OCI-LY7 (cell line): ENCODE results near the gene SREBF1. TPM values are rescaled to one million over a fixed set of nuclear protein-coding genes. Genes with fewer than 3 reads are reported as not detected.

Experiments used
- BruUV-seq: library from RNA; stranded (reverse); fragments of 400-500 nt; replicated peaks from 2 replicates; lab custom pipeline; 2021; lab: Mats Ljungman, UMichigan
- CTCF ChIA-PET: fragments of 300-600 bp; sonication (Branson Sonifier 250); formaldehyde crosslinking; loops from one replicate; lab custom pipeline; 2022; ENCODE audit warnings: antibody characterized with exemption; ENCODE audit not compliant: unreplicated experiment; lab: Charles Lee
- POLR2A ChIA-PET: fragments of 300-600 bp; sonication (Branson Sonifier 250); formaldehyde crosslinking; loops from one replicate; lab custom pipeline; 2022; ENCODE audit warnings: antibody characterized with exemption; lab: Charles Lee
- DNase-seq: peaks from one replicate; pipeline ENCODE4 v3.0.0-alpha.2; 2015; ENCODE audit warnings: low spot score
- H2AFZ ChIP-seq: fragments of 200-600 bp; sonication (generic), shearing (Covaris generic); 2 replicates; pipeline ENCODE4 v1.6.1; 2014; ENCODE audit warnings: mild to moderate bottlenecking, antibody characterized with exemption, low read length, moderate library complexity
- H3K27ac ChIP-seq: fragments of 200-600 bp; sonication (generic); 2 replicates; pipeline ENCODE4 v1.5.1; 2014; ENCODE audit warnings: mixed run types, low read depth, mild to moderate bottlenecking, moderate library complexity, low read length, inconsistent platforms; ENCODE audit not compliant: poor library complexity, severe bottlenecking
- H3K36me3 ChIP-seq: fragments of 200-600 bp; sonication (generic); 2 replicates; pipeline ENCODE4 v1.6.1; 2014; ENCODE audit warnings: mild to moderate bottlenecking, antibody characterized with exemption, low read length, moderate library complexity, mixed read lengths; ENCODE audit not compliant: insufficient read depth
- H3K4me1 ChIP-seq: fragments of 200-600 bp; sonication (generic); 2 replicates; pipeline ENCODE4 v1.5.1; 2014; ENCODE audit warnings: mild to moderate bottlenecking, low read length; ENCODE audit not compliant: insufficient read depth, poor library complexity, severe bottlenecking
- H3K4me2 ChIP-seq: fragments of 200-600 bp; sonication (generic); 2 replicates; pipeline ENCODE4 v1.6.1; 2014; ENCODE audit warnings: mild to moderate bottlenecking, low read length
- H3K4me3 ChIP-seq: fragments of 200-600 bp; sonication (generic); 2 replicates; pipeline ENCODE4 v1.5.1; 2014; ENCODE audit warnings: mild to moderate bottlenecking, low read depth, low read length; ENCODE audit not compliant: poor library complexity, severe bottlenecking
- H3K79me2 ChIP-seq: fragments of 200-600 bp; sonication (generic); 2 replicates; pipeline ENCODE4 v1.6.1; 2016; ENCODE audit warnings: low read depth, mild to moderate bottlenecking, low read length, moderate library complexity, mixed read lengths; ENCODE audit not compliant: insufficient read depth
- H3K9me2 ChIP-seq: fragments of 200-600 bp; sonication (generic); 2 replicates; pipeline ENCODE4 v1.6.1; 2016; ENCODE audit warnings: mild to moderate bottlenecking, low read length, mixed read lengths; ENCODE audit not compliant: insufficient read depth
- H3K9me3 ChIP-seq: fragments of 200-600 bp; sonication (generic); 2 replicates; pipeline ENCODE4 v1.6.1; 2014; ENCODE audit warnings: mild to moderate bottlenecking, mixed run types, low read length, mixed read lengths
- H4K20me1 ChIP-seq: fragments of 200-600 bp; sonication (generic); 2 replicates; pipeline ENCODE4 v1.6.1; 2014; ENCODE audit warnings: mild to moderate bottlenecking, antibody characterized with exemption, low read length, moderate library complexity, mixed read lengths; ENCODE audit not compliant: insufficient read depth
- EZH2phosphoT487 ChIP-seq: fragments of 200-600 bp; sonication (generic); IDR thresholded peaks from 2 replicates; pipeline ENCODE4 v1.6.1; 2018; ENCODE audit warnings: low read depth, borderline replicate concordance, mild to moderate bottlenecking, mixed run types, antibody characterized with exemption, low read length, moderate library complexity, mixed read lengths
- intact Hi-C: fragments of 100-400 bp; cut with micrococcal nuclease; formaldehyde crosslinking; loops from one replicate; pipeline ENCODE4 v1.10.0; 2022; ENCODE audit not compliant: unreplicated experiment
- total RNA-seq, 2 experiments: library from RNA; depleted of rRNA in 1 of 2; stranded (reverse); fragments of >200 nt in 1 of 2; shearing (Covaris generic) in 1 of 2; gene quantifications; 2 replicates each; pipeline ENCODE4 v1.2.3, GENCODE V29; 2014 to 2022
- TF ChIP-seq, protein P1 (sequence below): fragments of 200-600 bp; sonication (generic); conservative IDR thresholded peaks from 2 replicates; pipeline ENCODE4 v1.5.1; 2014; ENCODE audit warnings: mild to moderate bottlenecking, antibody characterized with exemption, low read length, moderate library complexity, mixed read lengths

Gene SREBF1
- total RNA-seq, 2 experiments from 2014 or later = 70.4 to 187 TPM

GRCh38 chr17:17767887-17768418, 68.8 kb downstream of the SREBF1 start:
- BruUV-seq = no TSS peak
- Histone ChIP-seq H3K4me1 (peaks cover 63% of the 10 kb centered on the region), H3K9me2 (no peaks in the 10 kb centered on the region), H3K79me2 (peaks cover 41% of the 10 kb centered on the region; the same call in 1 of the 2 replicates), H3K4me2 (peak overlapping the region; percentile 92), H2AFZ (no peak overlapping the region), H3K9me3 (no peaks in the 10 kb centered on the region), H3K36me3 (peaks cover 6% of the 10 kb centered on the region; the same call in 1 of the 2 replicates), H3K4me3 (no peak overlapping the region), H3K27ac (peak overlapping the region; percentile 97), H4K20me1 (no peaks in the 10 kb centered on the region)
- TF ChIP-seq EZH2phosphoT487 = no peak
- TF ChIP-seq, protein P1, sequence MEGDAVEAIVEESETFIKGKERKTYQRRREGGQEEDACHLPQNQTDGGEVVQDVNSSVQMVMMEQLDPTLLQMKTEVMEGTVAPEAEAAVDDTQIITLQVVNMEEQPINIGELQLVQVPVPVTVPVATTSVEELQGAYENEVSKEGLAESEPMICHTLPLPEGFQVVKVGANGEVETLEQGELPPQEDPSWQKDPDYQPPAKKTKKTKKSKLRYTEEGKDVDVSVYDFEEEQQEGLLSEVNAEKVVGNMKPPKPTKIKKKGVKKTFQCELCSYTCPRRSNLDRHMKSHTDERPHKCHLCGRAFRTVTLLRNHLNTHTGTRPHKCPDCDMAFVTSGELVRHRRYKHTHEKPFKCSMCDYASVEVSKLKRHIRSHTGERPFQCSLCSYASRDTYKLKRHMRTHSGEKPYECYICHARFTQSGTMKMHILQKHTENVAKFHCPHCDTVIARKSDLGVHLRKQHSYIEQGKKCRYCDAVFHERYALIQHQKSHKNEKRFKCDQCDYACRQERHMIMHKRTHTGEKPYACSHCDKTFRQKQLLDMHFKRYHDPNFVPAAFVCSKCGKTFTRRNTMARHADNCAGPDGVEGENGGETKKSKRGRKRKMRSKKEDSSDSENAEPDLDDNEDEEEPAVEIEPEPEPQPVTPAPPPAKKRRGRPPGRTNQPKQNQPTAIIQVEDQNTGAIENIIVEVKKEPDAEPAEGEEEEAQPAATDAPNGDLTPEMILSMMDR = no peak
- intact Hi-C loops = no loop called here
- ChIA-PET CTCF (no interaction called here), POLR2A (interaction anchor here (1.2 to 2.5 kb wide), 4 partner anchors 10 to 68 kb away, joined by 3 to 8 read pairs (median 5); partner anchors contain the start of gene SREBF1)
- peak; percentile 36 for DNase-seq

DNA sequence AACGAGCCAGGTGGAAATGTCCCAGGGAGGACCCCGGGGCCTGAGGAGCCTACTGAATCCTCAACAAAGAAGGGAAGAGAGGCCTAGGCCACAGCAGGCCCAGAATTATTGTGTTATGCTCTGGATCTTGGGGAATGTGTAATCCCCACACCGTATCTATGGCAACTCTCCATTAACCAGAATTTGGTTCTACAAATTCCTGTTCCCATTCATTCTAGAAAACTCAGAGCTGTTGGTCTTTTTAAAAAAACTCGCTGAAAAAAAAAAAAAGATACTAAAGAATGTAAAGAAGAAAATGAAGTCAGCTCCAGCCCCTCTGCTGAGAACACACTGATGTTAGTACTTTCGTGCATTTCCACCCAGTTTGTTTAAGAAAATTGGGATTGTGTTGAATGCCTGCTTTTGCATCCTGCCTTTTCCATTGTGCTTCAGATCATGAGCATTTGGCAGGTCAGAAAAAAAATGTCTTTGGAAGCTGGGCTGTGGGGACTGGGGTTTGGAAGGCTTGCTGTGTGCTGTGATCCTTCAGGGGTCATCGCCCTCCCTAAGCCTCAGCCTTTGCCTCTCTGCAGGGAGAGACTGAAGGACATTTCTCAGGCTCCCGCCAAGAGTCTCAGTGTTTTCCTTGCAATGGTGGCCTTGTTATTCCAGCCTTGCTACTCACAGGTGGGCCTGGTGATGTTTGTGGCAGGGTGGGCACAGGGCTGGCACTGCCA, 69.5 kb downstream of the SREBF1 start:
- peak overlapping the region; percentile 92 for H3K4me2 ChIP-seq
- no peaks in the 10 kb centered on the region for H3K9me2 ChIP-seq
- H3K79me2 ChIP-seq = peaks cover 44% of the 10 kb centered on the region; the same call in 1 of the 2 replicates
- H3K27ac ChIP-seq = peak overlapping the region; percentile 97
- H2AFZ ChIP-seq = no peak overlapping the region
- TF ChIP-seq, protein P1 = no peak
- TF ChIP-seq EZH2phosphoT487 = no peak
- peaks cover 6% of the 10 kb centered on the region; the same call in 1 of the 2 replicates for H3K36me3 ChIP-seq
- no peaks in the 10 kb centered on the region for H3K9me3 ChIP-seq
- no TSS peak for BruUV-seq
- H3K4me3 ChIP-seq = peak overlapping the region; percentile 67
- peaks cover 70% of the 10 kb centered on the region for H3K4me1 ChIP-seq
- intact Hi-C loops = no loop called here
- DNase-seq = no peak
- CTCF ChIA-PET = no interaction called here
- POLR2A ChIA-PET = interaction anchor here (1.2 to 2.5 kb wide), 4 partner anchors 12 to 69 kb away, joined by 3 to 7 read pairs (median 4); partner anchors contain the start of gene SREBF1
- no peaks in the 10 kb centered on the region for H4K20me1 ChIP-seq
